GM12878 (cell line): ENCODE measurements around the gene SAMD1. TPM values are rescaled to one million over a fixed set of nuclear protein-coding genes. Genes with fewer than 3 reads are reported as not detected.
A peak's percentile ranks its signal among the peaks of the same experiment; 100 is the strongest.

Source experiments
- ATAC-seq: fragments of 200-7000 bp; cut with Tn5 transposase; 3 replicates; pipeline ENCODE4 v1.9.1; 2020; ENCODE audit warnings: mild to moderate bottlenecking, moderate library complexity
- BruUV-seq: library from RNA; stranded (reverse); fragments of 400-500 nt; replicated peaks from 2 replicates; lab custom pipeline; 2021; lab: Mats Ljungman, UMichigan
- CTCF ChIA-PET: fragments of 300-600 bp; sonication (Branson Sonifier 250); formaldehyde crosslinking; extraction: SDS; loops from one replicate; lab custom pipeline; 2021; ENCODE audit warnings: inconsistent platforms; lab: Yijun Ruan, JAX
- POLR2A ChIA-PET: fragments of 350-600 bp; formaldehyde crosslinking; extraction: SDS; loops from one replicate; lab custom pipeline; 2021; ENCODE audit warnings: inconsistent platforms; lab: Charles Lee
- RAD21 ChIA-PET: fragments of 300-600 bp; sonication (Branson Sonifier 250); formaldehyde crosslinking; loops from one replicate; lab custom pipeline; 2023; ENCODE audit warnings: antibody characterized with exemption; ENCODE audit not compliant: unreplicated experiment; lab: Charles Lee
- SMC1A ChIA-PET: fragments of 300-600 bp; sonication (Branson Sonifier 250); formaldehyde crosslinking; loops from one replicate; lab custom pipeline; 2023; ENCODE audit not compliant: unreplicated experiment, uncharacterized antibody; lab: Charles Lee
- DNase-seq: peaks from one replicate; pipeline ENCODE4 v3.0.0-alpha.2; 2011; ENCODE audit warnings: low read depth, low spot score
- FAIRE-seq: peaks from 3 replicates; lab custom pipeline; 2011; peaks lifted over from hg19 to GRCh38; lab: Jason Lieb, UNC
- H2AFZ ChIP-seq: 2 replicates; pipeline ENCODE4 v1.6.0; 2011; ENCODE audit warnings: low read depth, low read length, control low read depth; ENCODE audit not compliant: control insufficient read depth
- H3K27ac ChIP-seq: 2 replicates; pipeline ENCODE4 v1.5.1; 2011; ENCODE audit warnings: control low read depth; ENCODE audit not compliant: control insufficient read depth, insufficient read depth
- H3K27me3 ChIP-seq, 2 experiments: replicated peaks in 1 of 2; 2 replicates each; pipeline versions ENCODE4 v1.6.0 to v1.6.1; 2011; ENCODE audit warnings: low read length in 1 of 2; ENCODE audit not compliant: control insufficient read depth in 2 of 2, insufficient read depth in 2 of 2
- H3K36me3 ChIP-seq, 2 experiments: 2 replicates each; pipeline ENCODE4 v1.5.1; 2011; ENCODE audit warnings: low read length in 1 of 2; ENCODE audit not compliant: control insufficient read depth in 2 of 2, insufficient read depth in 2 of 2
- H3K4me1 ChIP-seq: 2 replicates; pipeline ENCODE4 v1.6.1; 2011; ENCODE audit warnings: mild to moderate bottlenecking, low read length, moderate library complexity, mixed read lengths; ENCODE audit not compliant: control insufficient read depth, insufficient read depth
- H3K4me2 ChIP-seq: 2 replicates; pipeline ENCODE4 v1.6.0; 2011; ENCODE audit warnings: control low read depth; ENCODE audit not compliant: control insufficient read depth, insufficient read depth
- H3K4me3 ChIP-seq: fragments of 200-600 bp; sonication (generic); 2 replicates; pipeline ENCODE4 v1.5.1; 2016
- H3K79me2 ChIP-seq: 2 replicates; pipeline ENCODE4 v1.6.0; 2011; ENCODE audit warnings: low read length; ENCODE audit not compliant: control insufficient read depth, insufficient read depth
- H3K9ac ChIP-seq: 2 replicates; pipeline ENCODE4 v1.8.0; 2011; ENCODE audit warnings: low read length, control low read depth, mixed read lengths; ENCODE audit not compliant: control insufficient read depth, insufficient read depth
- H3K9me3 ChIP-seq: replicated peaks from 3 replicates; pipeline ENCODE4 v1.5.1; 2011; ENCODE audit warnings: mild to moderate bottlenecking, low read length; ENCODE audit not compliant: control insufficient read depth, insufficient read depth
- H4K20me1 ChIP-seq: 2 replicates; pipeline ENCODE4 v1.6.0; 2011; ENCODE audit not compliant: control insufficient read depth, insufficient read depth
- CBFB ChIP-seq: IDR thresholded peaks from 2 replicates; pipeline ENCODE4 v1.6.1; 2016; ENCODE audit warnings: antibody characterized with exemption, low read depth
- IKZF2 ChIP-seq, 2 experiments: fragments of 450-650 bp; IDR thresholded peaks; 2 replicates each; pipeline ENCODE4 v1.6.1; 2017; ENCODE audit warnings: mild to moderate bottlenecking in 2 of 2, moderate library complexity in 2 of 2
- MTA2 ChIP-seq: fragments of 450-650 bp; IDR thresholded peaks from 2 replicates; pipeline ENCODE4 v1.6.1; 2016; ENCODE audit warnings: low read depth, mild to moderate bottlenecking, moderate library complexity
- NBN ChIP-seq: fragments of 450-650 bp; IDR thresholded peaks from 2 replicates; pipeline ENCODE4 v1.6.1; 2016
- RBBP5 ChIP-seq: fragments of 200-600 bp; sonication (generic); conservative IDR thresholded peaks from 2 replicates; pipeline ENCODE4 v1.6.1; 2016
- SMAD1 ChIP-seq: fragments of 450-650 bp; IDR thresholded peaks from 2 replicates; pipeline ENCODE4 v1.6.1; 2018; ENCODE audit warnings: mild to moderate bottlenecking, low read depth; ENCODE audit not compliant: partially characterized antibody
- SMARCA5 ChIP-seq: fragments of 450-650 bp; IDR thresholded peaks from 2 replicates; pipeline ENCODE4 v1.6.1; 2017; ENCODE audit warnings: mild to moderate bottlenecking
- TAF1 ChIP-seq: IDR thresholded peaks from 2 replicates; pipeline ENCODE4 v1.6.1; 2011; ENCODE audit warnings: mild to moderate bottlenecking, low read depth, low read length, borderline replicate concordance
- ZBED1 ChIP-seq: IDR thresholded peaks from 2 replicates; pipeline ENCODE4 v1.6.1; 2016; ENCODE audit warnings: borderline replicate concordance
- ZNF207 ChIP-seq: fragments of 450-650 bp; IDR thresholded peaks from 2 replicates; pipeline ENCODE4 v1.6.1; 2014; ENCODE audit warnings: antibody characterized with exemption, mild to moderate bottlenecking, borderline replicate concordance
- WGBS: methylation state at CpG from one replicate; pipeline ENCODE4 v1.1.6; 2016; ENCODE audit warnings: low lambda C conversion rate; ENCODE audit not compliant: insufficient replicate concordance, insufficient coverage; ENCODE audit errors: missing lambda C conversion rate; 5-methylcytosine and 5-hydroxymethylcytosine counted together
- in situ Hi-C: fragments of 300-500 bp; cut with MboI; formaldehyde crosslinking; loops from 9 replicates; pipeline ENCODE4 v1.14.3; 2018; ENCODE audit warnings: mixed read lengths
- intact Hi-C: fragments of 100-400 bp; cut with micrococcal nuclease; formaldehyde crosslinking; loops from one replicate; pipeline ENCODE4 v1.14.2; 2022; ENCODE audit not compliant: unreplicated experiment
- polyA plus RNA-seq, 11 experiments: library from polyadenylated mRNA; depleted of rRNA in 4 of 11; unstranded in 6 of 11; stranded (reverse) in 5 of 11; fragments of >200 nt; fragmentation: Nextera tagmentation in 4 of 11; fragmentation: Illumina TruSeq in 1 of 11; extraction: Ambion mirVana in 4 of 11; extraction: Trizol in 1 of 11; gene quantifications; 1 replicate in 1 of 11; 2 replicates in 10 of 11; pipeline versions ENCODE4 v1.2.1 to v1.2.3, GENCODE V29; 2011 to 2016; ENCODE audit warnings: inconsistent platforms in 2 of 11, missing spikeins in 2 of 11, low read depth in 1 of 11
- total RNA-seq, 4 experiments: library from RNA; depleted of rRNA in 3 of 4; stranded (reverse); fragments of >200 nt in 3 of 4; fragmentation: Illumina TruSeq in 1 of 4; extraction: Trizol in 1 of 4; gene quantifications; 2 replicates each; pipeline versions ENCODE4 v1.2.1 to v1.2.3, GENCODE V29; 2013 to 2021
- TF ChIP-seq, protein P1 (sequence below): fragments of 450-650 bp; IDR thresholded peaks from 2 replicates; pipeline ENCODE4 v1.6.1; 2017; ENCODE audit warnings: low read depth, mild to moderate bottlenecking, moderate library complexity
- TF ChIP-seq, protein P2 (sequence below): fragments of 450-650 bp; IDR thresholded peaks from 2 replicates; pipeline ENCODE4 v1.6.1; 2016; ENCODE audit warnings: mild to moderate bottlenecking

Gene SAMD1
- total and polyA plus RNA-seq, 10 of the 15 experiments (the other 5 are each of a cell fraction or from before 2014, with no cell fraction given), result 3.0 to 71.7 (median 19.3) TPM

DNA sequence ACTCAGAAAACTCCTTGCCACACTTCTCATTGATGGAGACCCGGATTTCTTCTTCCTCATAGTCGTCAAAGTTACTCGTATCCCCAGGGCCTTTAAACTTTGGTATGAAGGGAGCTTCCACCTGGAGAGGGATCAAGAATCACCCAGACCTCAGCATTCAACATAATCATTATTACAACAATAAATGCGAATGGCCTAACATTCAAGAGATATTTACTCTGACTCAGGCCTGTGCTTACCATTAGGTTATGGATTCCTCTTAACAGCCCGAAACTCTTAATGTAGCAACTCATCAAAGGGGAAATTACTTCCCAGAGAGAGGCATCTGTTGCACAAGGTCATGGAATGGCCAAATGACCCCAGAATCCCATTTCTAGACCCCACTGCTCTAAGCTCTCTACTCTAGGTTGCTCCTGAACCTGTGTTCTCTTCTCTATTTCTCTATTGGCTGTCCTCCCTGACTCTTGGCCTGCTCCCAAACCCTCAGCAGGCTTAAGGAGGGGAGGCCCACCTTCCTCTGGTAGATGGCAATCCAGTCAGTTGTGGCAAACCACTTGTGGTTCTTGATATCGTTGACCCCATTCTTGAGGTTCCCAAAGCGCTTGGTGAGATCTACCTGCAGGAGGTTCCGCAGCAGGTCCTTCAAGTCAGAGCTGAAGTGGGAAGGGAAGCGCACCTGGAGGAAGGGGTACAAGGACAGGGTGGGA is 2.7 kb upstream of the SAMD1 start:
- Histone ChIP-seq H3K27me3 (no peaks in the 10 kb centered on the region), H3K9me3 (peaks cover 2% of the 10 kb centered on the region; the same call in 1 of the 3 replicates), H4K20me1 (no peaks in the 10 kb centered on the region), H3K4me2 (no peak overlapping the region), H3K27ac (no peak overlapping the region), H3K36me3 (peaks cover 2 to 13% of the 10 kb centered on the region in 2 experiments), H3K4me1 (peaks cover 7% of the 10 kb centered on the region; the same call in 1 of the 2 replicates), H3K79me2 (peaks cover 6% of the 10 kb centered on the region), H2AFZ (no peak overlapping the region), H3K9ac (no peak overlapping the region), H3K4me3 (no peak overlapping the region)
- in situ Hi-C loops (no loop called here), intact Hi-C loops (no loop called here)
- 94% methylated on average over 9 of the region's 9 CpGs for WGBS
- no peak for DNase-seq
- FAIRE-seq, result peak; percentile 64
- TF ChIP-seq TAF1, result no peak
- peak; percentile 46; the same call in 1 of the 2 replicates for TF ChIP-seq SMARCA5
- ATAC-seq, result no peak
- ChIA-PET SMC1A (no interaction called here), RAD21 (interaction anchor here (0.8 kb wide), 1 partner anchor 11 kb away, joined by 4 read pairs; no protein-coding TSS in a partner anchor), CTCF (interaction anchor here (1.1 to 1.2 kb wide), 2 partner anchors 21 to 43 kb away, joined by 4 to 5 read pairs; partner anchors contain the start of gene ASF1B), POLR2A (interaction anchor here (0.5 to 4.1 kb wide), 3 partner anchors 11 to 327 kb away, joined by 3 to 23 read pairs (median 4); no protein-coding TSS in a partner anchor)
- BruUV-seq, result no TSS peak

DNA sequence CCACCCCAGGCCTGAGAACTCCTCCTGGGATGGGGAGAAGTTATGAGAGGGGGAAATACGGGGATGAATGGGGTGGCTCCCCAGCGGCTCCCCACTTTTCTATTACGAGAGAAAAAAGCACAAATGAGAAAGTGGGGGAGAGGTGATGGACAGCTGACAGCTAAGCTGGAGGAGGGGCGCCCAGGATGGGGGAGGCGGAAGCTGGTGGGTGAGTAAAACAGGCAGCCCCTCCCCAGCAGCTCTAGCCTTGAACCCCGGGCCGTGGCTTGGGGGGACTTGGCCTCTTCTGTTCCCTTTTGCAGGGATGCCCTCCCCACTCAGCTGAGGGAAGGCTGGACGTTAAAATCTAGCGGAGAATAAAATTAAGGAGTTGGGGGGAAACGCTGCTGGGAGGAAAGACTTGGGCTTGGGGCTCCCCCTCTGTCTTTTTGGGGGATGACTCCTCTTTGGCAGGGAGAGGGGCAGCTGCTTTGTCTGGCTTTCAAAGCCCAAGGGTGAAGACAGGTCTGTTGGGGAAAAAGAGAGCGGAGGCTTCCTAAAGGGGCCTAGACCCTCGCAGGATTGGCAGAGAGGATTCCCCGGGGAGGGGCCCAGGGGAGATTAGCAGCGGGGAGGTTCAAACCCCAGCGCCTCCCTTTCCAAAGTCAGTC is 1.4 kb upstream of the SAMD1 start:
- peak; percentile 43 for ATAC-seq
- no peak for TF ChIP-seq RBBP5
- TF ChIP-seq ZBED1, result peak; percentile 25; the same call in 1 of the 2 replicates
- TF ChIP-seq IKZF2 (IDR thresholded peaks at IDR 0.05), result peak; percentile 13 to 15; a peak in 1 of 4 replicates
- TF ChIP-seq, protein P1, sequence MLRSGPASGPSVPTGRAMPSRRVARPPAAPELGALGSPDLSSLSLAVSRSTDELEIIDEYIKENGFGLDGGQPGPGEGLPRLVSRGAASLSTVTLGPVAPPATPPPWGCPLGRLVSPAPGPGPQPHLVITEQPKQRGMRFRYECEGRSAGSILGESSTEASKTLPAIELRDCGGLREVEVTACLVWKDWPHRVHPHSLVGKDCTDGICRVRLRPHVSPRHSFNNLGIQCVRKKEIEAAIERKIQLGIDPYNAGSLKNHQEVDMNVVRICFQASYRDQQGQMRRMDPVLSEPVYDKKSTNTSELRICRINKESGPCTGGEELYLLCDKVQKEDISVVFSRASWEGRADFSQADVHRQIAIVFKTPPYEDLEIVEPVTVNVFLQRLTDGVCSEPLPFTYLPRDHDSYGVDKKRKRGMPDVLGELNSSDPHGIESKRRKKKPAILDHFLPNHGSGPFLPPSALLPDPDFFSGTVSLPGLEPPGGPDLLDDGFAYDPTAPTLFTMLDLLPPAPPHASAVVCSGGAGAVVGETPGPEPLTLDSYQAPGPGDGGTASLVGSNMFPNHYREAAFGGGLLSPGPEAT, result peak; percentile 60; the same call in 1 of the 2 replicates
- no peak for TF ChIP-seq CBFB
- TF ChIP-seq ZNF207, result no peak
- TF ChIP-seq MTA2, result peak; percentile 52; the same call in 1 of the 2 replicates
- no peak for TF ChIP-seq SMAD1
- TF ChIP-seq, protein P2, sequence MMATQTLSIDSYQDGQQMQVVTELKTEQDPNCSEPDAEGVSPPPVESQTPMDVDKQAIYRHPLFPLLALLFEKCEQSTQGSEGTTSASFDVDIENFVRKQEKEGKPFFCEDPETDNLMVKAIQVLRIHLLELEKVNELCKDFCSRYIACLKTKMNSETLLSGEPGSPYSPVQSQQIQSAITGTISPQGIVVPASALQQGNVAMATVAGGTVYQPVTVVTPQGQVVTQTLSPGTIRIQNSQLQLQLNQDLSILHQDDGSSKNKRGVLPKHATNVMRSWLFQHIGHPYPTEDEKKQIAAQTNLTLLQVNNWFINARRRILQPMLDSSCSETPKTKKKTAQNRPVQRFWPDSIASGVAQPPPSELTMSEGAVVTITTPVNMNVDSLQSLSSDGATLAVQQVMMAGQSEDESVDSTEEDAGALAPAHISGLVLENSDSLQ, result peak; percentile 95
- peak; percentile 20; the same call in 1 of the 2 replicates for TF ChIP-seq NBN

More for the DNA sequence above, 1.4 kb upstream of the SAMD1 start:
- H3K4me2 ChIP-seq, result peak overlapping the region; percentile 85
- RAD21 ChIA-PET, result interaction anchor here (1.0 to 1.6 kb wide), 4 partner anchors 9 to 45 kb away, joined by 4 to 8 read pairs (median 6); partner anchors contain the start of gene ASF1B
- peaks cover 2% of the 10 kb centered on the region; the same call in 1 of the 3 replicates for H3K9me3 ChIP-seq
- BruUV-seq, result TSS peak; percentile 54
- in situ Hi-C loops, result no loop called here
- DNase-seq (no peak), FAIRE-seq (peak; percentile 82)
- POLR2A ChIA-PET, result interaction anchor here (1.1 to 4.1 kb wide), 2 partner anchors 10 to 21 kb away, joined by 3 to 23 read pairs; a partner anchor contains a TSS
- peaks cover 7% of the 10 kb centered on the region; the same call in 1 of the 2 replicates for H3K4me1 ChIP-seq
- peaks cover 6% of the 10 kb centered on the region for H3K79me2 ChIP-seq
- peak overlapping the region; percentile 82 for H3K27ac ChIP-seq
- peak overlapping the region; percentile 100 for H3K4me3 ChIP-seq
- CTCF ChIA-PET, result interaction anchor here (0.6 to 1.3 kb wide), 7 partner anchors 9 to 226 kb away, joined by 3 to 6 read pairs (median 3); partner anchors contain the start of gene ASF1B
- peak overlapping the region; percentile 76 for H3K9ac ChIP-seq
- no peaks in the 10 kb centered on the region for H3K27me3 ChIP-seq
- 8% methylated on average over 15 of the region's 15 CpGs for WGBS
- SMC1A ChIA-PET, result interaction anchor here (1.0 to 1.7 kb wide), 3 partner anchors 9 to 25 kb away, joined by 3 to 5 read pairs (median 5); partner anchors contain the start of gene PRKACA
- no peaks in the 10 kb centered on the region for H4K20me1 ChIP-seq
- intact Hi-C loops, result no loop called here
- H2AFZ ChIP-seq, result peak overlapping the region; percentile 45
- peaks cover 4 to 5% of the 10 kb centered on the region in 2 experiments for H3K36me3 ChIP-seq
